WTC11 (cell line): Measurements from ENCODE around the gene CFAP251. TPM values are rescaled to one million over a fixed set of nuclear protein-coding genes. Genes with fewer than 3 reads are reported as not detected.

Experiments used
- ATAC-seq: fragments of 200-7000 bp; cut with Tn5 transposase; 2 replicates; pipeline ENCODE4 v1.10.0; 2021; ENCODE audit warnings: mild to moderate bottlenecking, moderate library complexity
- CTCF ChIA-PET: fragments of 300-600 bp; sonication (Branson Sonifier 250); formaldehyde crosslinking; loops from one replicate; lab custom pipeline; 2021; ENCODE audit warnings: antibody characterized with exemption; lab: Charles Lee
- POLR2A ChIA-PET: fragments of 350-600 bp; sonication (Branson Sonifier 250); formaldehyde crosslinking; loops from one replicate; lab custom pipeline; 2021; ENCODE audit warnings: antibody characterized with exemption; lab: Charles Lee
- DNase-seq: peaks from one replicate; pipeline ENCODE4 v3.0.0; 2021; ENCODE audit warnings: low spot score
- H3K27ac Mint-ChIP-seq: 2 replicates; pipeline ENCODE4 v1.8.0; 2021; ENCODE audit warnings: mixed read lengths
- H3K27me3 Mint-ChIP-seq: 2 replicates; pipeline ENCODE4 v1.8.0; 2021; ENCODE audit warnings: low read depth, mild to moderate bottlenecking, moderate library complexity, mixed read lengths
- H3K36me3 Mint-ChIP-seq: 2 replicates; pipeline ENCODE4 v1.8.0; 2021; ENCODE audit warnings: mixed read lengths
- H3K4me1 Mint-ChIP-seq: 2 replicates; pipeline ENCODE4 v1.8.0; 2022; ENCODE audit warnings: mixed read lengths
- H3K4me3 Mint-ChIP-seq: 2 replicates; pipeline ENCODE4 v1.8.0; 2021; ENCODE audit warnings: mild to moderate bottlenecking, moderate library complexity, mixed read lengths
- H3K9me3 Mint-ChIP-seq: 2 replicates; pipeline ENCODE4 v1.8.0; 2021; ENCODE audit warnings: mixed read lengths
- AFF4 ChIP-seq: sonication (generic); formaldehyde crosslinking; IDR thresholded peaks from 2 replicates; pipeline ENCODE4 v1.8.1; 2023; ENCODE audit warnings: mild to moderate bottlenecking, missing genetic modification reagents, borderline replicate concordance
- CREM ChIP-seq: sonication (generic); formaldehyde crosslinking; IDR thresholded peaks from 2 replicates; pipeline ENCODE4 v1.8.1; 2022; ENCODE audit warnings: mild to moderate bottlenecking, missing genetic modification reagents, moderate library complexity
- HMGA2 ChIP-seq: fragments of 250-450 bp; sonication (Bioruptor Pico); IDR thresholded peaks from 2 replicates; pipeline ENCODE4 v1.4.0; 2021; ENCODE audit warnings: mild to moderate bottlenecking, moderate library complexity
- IRF1 ChIP-seq: sonication (generic); formaldehyde crosslinking; IDR thresholded peaks from 2 replicates; pipeline ENCODE4 v1.8.0; 2023; ENCODE audit warnings: missing genetic modification reagents
- NFE2L1 ChIP-seq: sonication (generic); formaldehyde crosslinking; IDR thresholded peaks from 2 replicates; pipeline ENCODE4 v1.8.1; 2023; ENCODE audit warnings: missing genetic modification reagents
- NR1H2 ChIP-seq: sonication (generic); formaldehyde crosslinking; IDR thresholded peaks from 2 replicates; pipeline ENCODE4 v1.9.0; 2021; ENCODE audit warnings: mild to moderate bottlenecking, moderate library complexity, missing genetic modification reagents
- NR3C1 ChIP-seq: sonication (generic); formaldehyde crosslinking; conservative IDR thresholded peaks from 2 replicates; pipeline ENCODE4 v1.8.1; 2023; ENCODE audit warnings: low read depth, mild to moderate bottlenecking, missing genetic modification reagents
- PREB ChIP-seq: sonication (generic); formaldehyde crosslinking; IDR thresholded peaks from 2 replicates; pipeline ENCODE4 v1.8.1; 2022; ENCODE audit warnings: mild to moderate bottlenecking, missing genetic modification reagents, moderate library complexity, borderline replicate concordance
- PRRX2 ChIP-seq: fragments of 250-450 bp; sonication (Bioruptor Pico); IDR thresholded peaks from 2 replicates; pipeline ENCODE4 v1.8.0; 2021; ENCODE audit warnings: mild to moderate bottlenecking
- TEAD4 ChIP-seq: sonication (generic); formaldehyde crosslinking; IDR thresholded peaks from 2 replicates; pipeline ENCODE4 v1.8.0; 2022; ENCODE audit warnings: mild to moderate bottlenecking, missing genetic modification reagents
- TP53 ChIP-seq: sonication (generic); formaldehyde crosslinking; IDR thresholded peaks from 2 replicates; pipeline ENCODE4 v1.8.1; 2023; ENCODE audit warnings: mild to moderate bottlenecking, missing genetic modification reagents
- ZNF423 ChIP-seq: fragments of 250-450 bp; sonication (Bioruptor Pico); IDR thresholded peaks from 2 replicates; pipeline ENCODE4 v2.1.2; 2022; ENCODE audit warnings: mild to moderate bottlenecking, moderate library complexity
- total RNA-seq: library from RNA; stranded (reverse); gene quantifications from 3 replicates; pipeline ENCODE4 v1.2.3, GENCODE V29; 2021
- TF ChIP-seq, protein P1 (sequence below): fragments of 250-450 bp; sonication (Bioruptor Pico); IDR thresholded peaks from 2 replicates; pipeline ENCODE4 v1.8.0; 2021; ENCODE audit warnings: mild to moderate bottlenecking
- TF ChIP-seq, protein P2 (sequence below): fragments of 250-450 bp; sonication (Bioruptor Pico); IDR thresholded peaks from 2 replicates; pipeline ENCODE4 v2.1.2; 2022; ENCODE audit warnings: mild to moderate bottlenecking, moderate library complexity
- TF ChIP-seq, protein P3 (sequence below): fragments of 250-450 bp; sonication (Bioruptor Pico); conservative IDR thresholded peaks from 2 replicates; pipeline ENCODE4 v1.9.0; 2021; ENCODE audit warnings: mild to moderate bottlenecking
- TF ChIP-seq, protein P4 (sequence below): fragments of 250-450 bp; sonication (Bioruptor Pico); IDR thresholded peaks from 2 replicates; pipeline ENCODE4 v1.9.0; 2021; ENCODE audit warnings: mild to moderate bottlenecking
- TF ChIP-seq, protein P5 (sequence below): sonication (generic); formaldehyde crosslinking; IDR thresholded peaks from 2 replicates; pipeline ENCODE4 v1.8.0; 2023; ENCODE audit warnings: mild to moderate bottlenecking, missing genetic modification reagents

Gene CFAP251
- total RNA-seq, 1 experiment from 2014 or later, result 3.1 TPM

GRCh38 chr12:121898287-121898686 lies 20.1 kb upstream of the CFAP251 start:
- POLR2A ChIA-PET, result no interaction called here
- Mint-ChIP-seq H3K27ac (no peak overlapping the region), H3K9me3 (no peaks in the 10 kb centered on the region), H3K36me3 (peaks cover 38% of the 10 kb centered on the region), H3K27me3 (no peaks in the 10 kb centered on the region), H3K4me3 (no peak overlapping the region), H3K4me1 (peaks cover 12% of the 10 kb centered on the region)
- CTCF ChIA-PET, result interaction anchor here (0.7 kb wide), 1 partner anchor 306 kb away, joined by 4 read pairs; no protein-coding TSS in a partner anchor
- no peak for TF ChIP-seq ZNF423 (CRISPR knock-in tag)
- TF ChIP-seq TP53 (CRISPR knock-in tag), result no peak
- TF ChIP-seq, protein P1, sequence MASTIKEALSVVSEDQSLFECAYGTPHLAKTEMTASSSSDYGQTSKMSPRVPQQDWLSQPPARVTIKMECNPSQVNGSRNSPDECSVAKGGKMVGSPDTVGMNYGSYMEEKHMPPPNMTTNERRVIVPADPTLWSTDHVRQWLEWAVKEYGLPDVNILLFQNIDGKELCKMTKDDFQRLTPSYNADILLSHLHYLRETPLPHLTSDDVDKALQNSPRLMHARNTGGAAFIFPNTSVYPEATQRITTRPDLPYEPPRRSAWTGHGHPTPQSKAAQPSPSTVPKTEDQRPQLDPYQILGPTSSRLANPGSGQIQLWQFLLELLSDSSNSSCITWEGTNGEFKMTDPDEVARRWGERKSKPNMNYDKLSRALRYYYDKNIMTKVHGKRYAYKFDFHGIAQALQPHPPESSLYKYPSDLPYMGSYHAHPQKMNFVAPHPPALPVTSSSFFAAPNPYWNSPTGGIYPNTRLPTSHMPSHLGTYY, result no peak
- no peak for TF ChIP-seq NFE2L1 (CRISPR knock-in tag)
- no peak for TF ChIP-seq NR1H2 (CRISPR knock-in tag)
- TF ChIP-seq NR3C1 (CRISPR knock-in tag), result no peak
- TF ChIP-seq CREM (CRISPR knock-in tag), result no peak
- TF ChIP-seq, protein P2, sequence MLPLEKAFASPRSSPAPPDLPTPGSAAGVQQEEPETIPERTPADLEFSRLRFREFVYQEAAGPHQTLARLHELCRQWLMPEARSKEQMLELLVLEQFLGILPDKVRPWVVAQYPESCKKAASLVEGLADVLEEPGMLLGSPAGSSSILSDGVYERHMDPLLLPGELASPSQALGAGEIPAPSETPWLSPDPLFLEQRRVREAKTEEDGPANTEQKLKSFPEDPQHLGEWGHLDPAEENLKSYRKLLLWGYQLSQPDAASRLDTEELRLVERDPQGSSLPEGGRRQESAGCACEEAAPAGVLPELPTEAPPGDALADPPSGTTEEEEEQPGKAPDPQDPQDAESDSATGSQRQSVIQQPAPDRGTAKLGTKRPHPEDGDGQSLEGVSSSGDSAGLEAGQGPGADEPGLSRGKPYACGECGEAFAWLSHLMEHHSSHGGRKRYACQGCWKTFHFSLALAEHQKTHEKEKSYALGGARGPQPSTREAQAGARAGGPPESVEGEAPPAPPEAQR (CRISPR knock-in tag), result no peak
- no peak for TF ChIP-seq AFF4 (CRISPR knock-in tag)
- TF ChIP-seq, protein P3, sequence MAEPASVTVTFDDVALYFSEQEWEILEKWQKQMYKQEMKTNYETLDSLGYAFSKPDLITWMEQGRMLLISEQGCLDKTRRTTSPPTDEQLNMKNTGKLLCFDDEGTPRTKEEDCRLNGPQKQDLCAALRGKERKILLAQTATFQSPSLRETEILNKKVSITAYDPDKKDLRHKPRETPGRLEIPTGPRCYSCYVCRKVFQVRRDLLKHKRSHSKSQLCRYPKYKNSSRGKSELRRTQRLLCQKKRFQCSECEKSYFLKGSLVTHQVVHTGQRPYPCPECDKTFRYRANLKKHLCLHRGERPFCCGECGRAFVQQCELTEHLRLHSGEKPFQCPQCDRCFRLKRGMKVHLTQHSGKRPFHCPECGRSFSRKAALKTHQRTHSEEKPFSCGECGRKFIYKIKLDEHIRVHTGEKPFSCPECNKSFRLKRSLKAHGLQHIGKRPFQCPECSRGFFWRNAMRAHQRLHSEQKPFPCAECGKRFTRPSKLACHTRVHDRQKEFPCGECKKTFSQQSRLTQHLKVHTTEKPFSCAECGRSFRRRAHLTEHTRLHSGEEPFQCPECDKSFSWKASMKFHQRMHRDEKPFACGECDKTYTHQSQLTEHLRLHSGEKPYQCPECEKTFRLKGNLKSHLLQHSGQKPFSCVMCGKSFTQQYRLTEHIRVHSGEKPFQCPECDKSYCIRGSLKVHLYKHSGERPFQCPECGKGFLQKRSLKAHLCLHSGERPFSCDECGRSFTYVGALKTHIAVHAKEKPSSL (CRISPR knock-in tag), result no peak
- TF ChIP-seq PREB (CRISPR knock-in tag), result no peak
- TF ChIP-seq HMGA2 (CRISPR knock-in tag), result no peak
- TF ChIP-seq, protein P4, sequence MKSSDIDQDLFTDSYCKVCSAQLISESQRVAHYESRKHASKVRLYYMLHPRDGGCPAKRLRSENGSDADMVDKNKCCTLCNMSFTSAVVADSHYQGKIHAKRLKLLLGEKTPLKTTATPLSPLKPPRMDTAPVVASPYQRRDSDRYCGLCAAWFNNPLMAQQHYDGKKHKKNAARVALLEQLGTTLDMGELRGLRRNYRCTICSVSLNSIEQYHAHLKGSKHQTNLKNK (CRISPR knock-in tag), result no peak
- TF ChIP-seq, protein P5, sequence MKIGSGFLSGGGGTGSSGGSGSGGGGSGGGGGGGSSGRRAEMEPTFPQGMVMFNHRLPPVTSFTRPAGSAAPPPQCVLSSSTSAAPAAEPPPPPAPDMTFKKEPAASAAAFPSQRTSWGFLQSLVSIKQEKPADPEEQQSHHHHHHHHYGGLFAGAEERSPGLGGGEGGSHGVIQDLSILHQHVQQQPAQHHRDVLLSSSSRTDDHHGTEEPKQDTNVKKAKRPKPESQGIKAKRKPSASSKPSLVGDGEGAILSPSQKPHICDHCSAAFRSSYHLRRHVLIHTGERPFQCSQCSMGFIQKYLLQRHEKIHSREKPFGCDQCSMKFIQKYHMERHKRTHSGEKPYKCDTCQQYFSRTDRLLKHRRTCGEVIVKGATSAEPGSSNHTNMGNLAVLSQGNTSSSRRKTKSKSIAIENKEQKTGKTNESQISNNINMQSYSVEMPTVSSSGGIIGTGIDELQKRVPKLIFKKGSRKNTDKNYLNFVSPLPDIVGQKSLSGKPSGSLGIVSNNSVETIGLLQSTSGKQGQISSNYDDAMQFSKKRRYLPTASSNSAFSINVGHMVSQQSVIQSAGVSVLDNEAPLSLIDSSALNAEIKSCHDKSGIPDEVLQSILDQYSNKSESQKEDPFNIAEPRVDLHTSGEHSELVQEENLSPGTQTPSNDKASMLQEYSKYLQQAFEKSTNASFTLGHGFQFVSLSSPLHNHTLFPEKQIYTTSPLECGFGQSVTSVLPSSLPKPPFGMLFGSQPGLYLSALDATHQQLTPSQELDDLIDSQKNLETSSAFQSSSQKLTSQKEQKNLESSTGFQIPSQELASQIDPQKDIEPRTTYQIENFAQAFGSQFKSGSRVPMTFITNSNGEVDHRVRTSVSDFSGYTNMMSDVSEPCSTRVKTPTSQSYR (CRISPR knock-in tag), result no peak
- TF ChIP-seq PRRX2 (CRISPR knock-in tag), result no peak
- no peak for TF ChIP-seq IRF1 (CRISPR knock-in tag)
- no peak for TF ChIP-seq TEAD4 (CRISPR knock-in tag)
- DNase-seq (no peak), ATAC-seq (no peak)
